HepG2 (cell line): ENCODE results near the gene C20orf204. TPM values are rescaled to one million over a fixed set of nuclear protein-coding genes. Genes with fewer than 3 reads are reported as not detected.

Source experiments
- ATF3 ChIP-seq: sonication (generic); formaldehyde crosslinking; IDR thresholded peaks from 2 replicates; pipeline ENCODE4 v1.4.0; 2020; ENCODE audit warnings: missing genetic modification reagents
- CHCHD3 ChIP-seq: sonication (generic); formaldehyde crosslinking; IDR thresholded peaks from 2 replicates; pipeline ENCODE4 v1.8.0; 2022; ENCODE audit warnings: mild to moderate bottlenecking, missing genetic modification reagents, moderate library complexity
- DZIP1 ChIP-seq: sonication (generic); formaldehyde crosslinking; IDR thresholded peaks from 2 replicates; pipeline ENCODE4 v1.5.0; 2020; ENCODE audit warnings: mild to moderate bottlenecking, missing genetic modification reagents
- ELF3 ChIP-seq: IDR thresholded peaks from 2 replicates; pipeline ENCODE4 v1.6.1; 2016; ENCODE audit warnings: missing genetic modification reagents, missing compliant biosample characterization
- EZH2 ChIP-seq: conservative IDR thresholded peaks from 2 replicates; pipeline ENCODE4 v1.6.1; 2012; ENCODE audit warnings: mild to moderate bottlenecking, low read depth, low read length, moderate library complexity
- FOXA1 ChIP-seq, 2 experiments: fragments of 450-650 bp in 1 of 2; sonication (generic) in 1 of 2; formaldehyde crosslinking in 1 of 2; IDR thresholded peaks; 2 replicates each; pipeline versions ENCODE4 v1.4.0 to v1.6.1; 2016 to 2020; ENCODE audit warnings: missing genetic modification reagents in 1 of 2
- FOXM1 ChIP-seq: sonication (generic); formaldehyde crosslinking; IDR thresholded peaks from 2 replicates; pipeline ENCODE4 v1.5.0; 2020; ENCODE audit warnings: missing genetic modification reagents
- GABPA ChIP-seq, 2 experiments: IDR thresholded peaks; 2 replicates each; pipeline ENCODE4 v1.6.1; 2011 to 2016; ENCODE audit warnings: low read depth in 2 of 2, low read length in 1 of 2, missing biosample characterization in 1 of 2, missing genetic modification characterization in 1 of 2
- HINFP ChIP-seq: sonication (generic); formaldehyde crosslinking; IDR thresholded peaks from 2 replicates; pipeline ENCODE4 v1.4.0; 2020; ENCODE audit warnings: low read depth, mild to moderate bottlenecking, missing genetic modification reagents
- HMGXB4 ChIP-seq, 2 experiments: sonication (generic) in 1 of 2; formaldehyde crosslinking in 1 of 2; IDR thresholded peaks; 2 replicates each; pipeline versions ENCODE4 v1.4.0 to v1.6.1; 2018 to 2020; ENCODE audit warnings: missing genetic modification reagents in 2 of 2, borderline replicate concordance in 1 of 2, low read depth in 1 of 2, mild to moderate bottlenecking in 1 of 2, missing biosample characterization in 1 of 2
- KAT8 ChIP-seq: IDR thresholded peaks from 2 replicates; pipeline ENCODE4 v1.6.1; 2016; ENCODE audit warnings: missing genetic modification reagents, missing compliant biosample characterization
- NCOA5 ChIP-seq: sonication (generic); formaldehyde crosslinking; IDR thresholded peaks from 2 replicates; pipeline ENCODE4 v1.4.0; 2020; ENCODE audit warnings: missing genetic modification reagents
- SOX13 ChIP-seq, 3 experiments: fragments of 450-650 bp in 1 of 3; sonication (generic) in 1 of 3; formaldehyde crosslinking in 1 of 3; IDR thresholded peaks in 2 of 3; conservative IDR thresholded peaks in 1 of 3; 2 replicates each; pipeline versions ENCODE4 v1.5.0 to v1.6.1; 2016 to 2020; ENCODE audit warnings: antibody characterized with exemption in 1 of 3, mild to moderate bottlenecking in 1 of 3, missing compliant biosample characterization in 1 of 3, missing genetic modification reagents in 1 of 3, moderate library complexity in 1 of 3
- ZNF12 ChIP-seq: sonication (generic); formaldehyde crosslinking; IDR thresholded peaks from 2 replicates; pipeline ENCODE4 v1.5.0; 2020; ENCODE audit warnings: missing genetic modification reagents
- ZNF710 ChIP-seq: sonication (generic); formaldehyde crosslinking; IDR thresholded peaks from 2 replicates; pipeline ENCODE4 v1.5.0; 2020; ENCODE audit warnings: mild to moderate bottlenecking, missing genetic modification reagents, borderline replicate concordance
- ZNF761 ChIP-seq: sonication (generic); formaldehyde crosslinking; conservative IDR thresholded peaks from 2 replicates; pipeline ENCODE4 v1.4.0; 2020; ENCODE audit warnings: mild to moderate bottlenecking, missing genetic modification reagents
- polyA plus RNA-seq, 8 experiments: library from polyadenylated mRNA; depleted of rRNA in 3 of 8; stranded (reverse) in 7 of 8; unstranded in 1 of 8; fragments of >200 nt; fragmentation: Illumina TruSeq in 4 of 8; extraction: Trizol in 4 of 8; gene quantifications; 2 replicates each; pipeline versions ENCODE4 v1.2.1 to v1.2.3, GENCODE V29; 2011 to 2016; ENCODE audit warnings: low read depth in 4 of 8, missing spikeins in 1 of 8, mixed read lengths in 1 of 8; ENCODE audit not compliant: insufficient read depth in 1 of 8
- total RNA-seq, 5 experiments: library from RNA; depleted of rRNA; stranded (reverse); fragments of >200 nt; fragmentation: Illumina TruSeq; extraction: Trizol; gene quantifications; 2 replicates each; pipeline ENCODE4 v1.2.3, GENCODE V29; 2016; ENCODE audit warnings: low read depth in 1 of 5

The C20orf204 gene
- total and polyA plus RNA-seq, 2 of the 13 experiments (the other 11 are each of a cell fraction or from before 2014, with no cell fraction given), result 22.1 to 80.0 TPM

- TF ChIP-seq CHCHD3 (CRISPR knock-in tag), result peak; percentile 65; the same call in 1 of the 2 replicates
- no peak for TF ChIP-seq GABPA (IDR thresholded peaks at IDR 0.05; ENCODE audit: low read depth, low read length)
- TF ChIP-seq GABPA (CRISPR knock-in tag; IDR thresholded peaks at IDR 0.05; ENCODE audit: low read depth), result no peak; the same call in 1 of the 2 replicates
- peak; percentile 68; the same call in 1 of the 2 replicates for TF ChIP-seq KAT8 (CRISPR knock-in tag)
- TF ChIP-seq HINFP (CRISPR knock-in tag), result 0 out of 2 replicates have a peak, but pooled peaks have one; percentile 5
- TF ChIP-seq ZNF12 (CRISPR knock-in tag), result peak; percentile 15; the same call in 1 of the 2 replicates
- peak; percentile 2; the same call in 1 of the 2 replicates for TF ChIP-seq ATF3
- no peak for TF ChIP-seq FOXA1 (IDR thresholded peaks at IDR 0.05)
- no peak; the same call in 1 of the 2 replicates for TF ChIP-seq FOXA1 (CRISPR knock-in tag; IDR thresholded peaks at IDR 0.05)
- 0 out of 2 replicates have a peak, but pooled peaks have one; percentile 55 for TF ChIP-seq ZNF761 (CRISPR knock-in tag)
- peak; percentile 73; the same call in 1 of the 2 replicates for TF ChIP-seq DZIP1
- TF ChIP-seq SOX13 (IDR thresholded peaks at IDR 0.05), result no peak
- peak in 1 of 2 experiments; percentile 51; a peak in 1 of 4 replicates for TF ChIP-seq SOX13 (CRISPR knock-in tag; conservative IDR thresholded peaks at IDR 0.05 in 1 of 2, IDR thresholded peaks at IDR 0.05 in 1 of 2)
- TF ChIP-seq EZH2, result no peak
- TF ChIP-seq FOXM1 (CRISPR knock-in tag), result no peak
- TF ChIP-seq HMGXB4 (CRISPR knock-in tag; IDR thresholded peaks at IDR 0.05; ENCODE audit: borderline replicate concordance in 1 of 2, low read depth in 1 of 2), result peak; percentile 93 to 94
- TF ChIP-seq NCOA5 (CRISPR knock-in tag), result no peak
- TF ChIP-seq ELF3, result peak; percentile 30; the same call in 1 of the 2 replicates
- peak; percentile 62; the same call in 1 of the 2 replicates for TF ChIP-seq ZNF710 (CRISPR knock-in tag)
Measured at GRCh38 chr20:64057628-64058498, 21.9 kb downstream of the C20orf204 start (continued).
